ENCODE measurements around the gene CELF6.
A peak's percentile ranks its signal among the peaks of the same experiment; 100 is the strongest.

The CELF6 gene

DNA sequence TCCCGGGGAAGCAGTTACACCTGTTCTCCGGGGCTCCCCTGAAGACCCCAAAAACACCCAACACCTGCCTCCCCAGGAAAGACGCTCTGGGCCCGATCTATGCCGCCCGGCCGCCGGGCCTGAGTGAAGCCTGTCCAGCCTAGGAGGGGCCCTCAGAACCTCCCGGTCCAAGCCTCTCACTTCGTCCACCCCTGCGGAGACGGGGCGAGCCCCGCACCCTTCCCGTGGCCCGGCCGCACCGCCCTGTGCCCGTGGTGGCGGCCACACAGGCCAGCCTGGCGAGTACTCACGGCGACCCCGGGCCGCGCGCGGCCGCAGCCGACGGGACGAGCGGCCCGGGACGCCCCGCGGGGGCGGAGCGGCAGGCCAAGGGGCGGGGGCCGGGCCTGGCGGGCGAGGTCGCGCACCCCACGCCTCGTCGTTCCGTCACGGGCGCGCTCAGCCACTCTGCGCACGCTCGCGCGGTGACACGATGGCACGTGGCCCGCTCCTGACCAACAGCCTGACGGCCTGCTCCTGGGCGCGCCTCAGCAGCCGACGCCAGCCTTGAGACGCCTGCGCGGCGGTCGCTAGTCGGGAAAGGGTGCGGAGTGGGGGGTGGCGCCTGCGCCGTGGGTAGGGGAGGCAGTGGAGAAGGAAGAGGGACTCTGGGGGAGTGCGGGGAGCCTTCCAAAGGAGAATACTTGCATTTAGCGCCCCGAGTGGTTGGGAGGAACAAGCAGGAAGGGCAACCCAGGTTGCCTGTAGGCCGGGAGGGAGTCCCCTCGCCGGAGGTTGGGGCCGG is 47.6 kb downstream of the CELF6 start, which contains the start of gene PARP6:
PARP6 (minus strand) TSS at position 342 of the 784 bp plus-strand sequence. CDS start 5,077 bp downstream, outside the sequence.
- peak; percentile 98 to 99 for DNase-seq (ENCODE audit: low read depth in 2 of 2)

DNA sequence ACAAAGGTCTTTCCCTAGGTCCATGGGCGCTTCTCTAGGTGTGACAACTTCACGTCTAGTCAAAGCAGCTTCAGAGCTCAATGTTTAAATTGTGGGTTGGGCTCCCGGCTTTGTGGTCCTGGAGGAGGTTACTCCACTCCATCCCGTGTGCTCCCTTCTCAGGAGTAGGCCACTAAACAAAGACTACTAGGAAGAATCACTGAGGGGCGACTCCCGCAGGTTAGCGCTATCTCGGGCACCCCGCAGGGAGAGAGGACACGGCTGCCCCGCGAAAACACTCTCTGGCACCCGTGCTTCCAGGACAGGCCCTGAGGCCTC is 48.1 kb downstream of the CELF6 start:
- DNase-seq (ENCODE audit: low read depth in 2 of 2): no peak

DNA sequence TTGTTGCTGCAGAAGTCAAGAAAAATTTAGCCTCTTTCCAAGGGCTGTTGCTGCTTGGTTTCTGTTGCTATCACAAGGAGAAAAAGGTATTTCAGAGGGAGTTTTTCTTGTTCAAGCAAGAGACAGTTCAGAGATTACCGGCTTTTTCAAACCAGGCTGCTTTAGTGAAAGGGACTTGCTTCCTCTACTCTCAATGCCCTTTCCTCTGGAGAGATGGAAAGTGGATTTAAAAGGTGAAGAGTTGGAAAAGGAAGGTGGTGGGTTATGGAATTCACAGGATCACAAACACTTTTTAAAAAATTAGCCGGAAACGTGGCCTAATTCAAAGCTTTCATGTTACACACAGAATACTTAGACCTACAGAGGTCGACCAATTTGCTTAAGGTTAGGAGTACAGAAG is 48.7 kb downstream of the CELF6 start:
- no peak for DNase-seq (ENCODE audit: low read depth in 2 of 2)

- no peak for DNase-seq (ENCODE audit: low read depth in 2 of 2)
Measured at GRCh38 chr15:72269739-72270138, 50.2 kb downstream of the CELF6 start.

GRCh38 chr15:72265031-72265430 is 54.9 kb downstream of the CELF6 start:
- no peak for DNase-seq (ENCODE audit: low read depth in 2 of 2)

GRCh38 chr15:72252663-72253299 is 67.2 kb downstream of the CELF6 start:
- no peak for DNase-seq (ENCODE audit: low read depth in 2 of 2)

DNA sequence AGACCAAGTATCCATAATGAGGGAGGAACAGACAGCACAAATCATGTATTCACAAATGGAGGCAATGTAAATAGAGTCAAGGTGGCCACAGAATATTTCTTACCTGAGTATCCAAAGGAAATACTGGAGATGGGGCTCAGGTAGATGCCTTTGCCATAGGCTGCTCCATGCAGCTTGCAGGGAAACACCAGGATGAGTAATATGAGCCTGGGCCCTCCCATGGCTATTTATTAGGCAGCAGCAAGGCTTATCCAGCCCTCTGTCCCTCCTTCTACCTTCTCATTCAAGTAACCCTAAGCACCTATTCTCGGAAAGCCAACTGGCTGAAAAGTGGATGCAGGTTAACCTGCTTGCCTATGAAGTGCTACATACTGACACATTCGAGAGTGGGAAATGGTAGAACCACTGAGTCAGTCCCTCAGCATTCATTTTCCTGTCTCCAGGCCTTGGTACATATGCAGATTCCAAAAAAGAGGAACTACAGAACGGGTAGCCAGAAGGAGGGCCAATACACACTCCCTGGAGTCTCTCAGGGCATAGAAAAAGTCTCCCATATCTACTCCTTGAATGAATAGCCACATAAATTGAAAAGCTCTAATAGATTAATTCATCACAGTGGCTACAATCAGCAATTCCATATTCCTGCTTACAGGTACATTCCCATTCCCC is 70.7 kb downstream of the CELF6 start:
- no peak for DNase-seq (ENCODE audit: low read depth in 2 of 2)

GRCh38 chr15:72248514-72248913 is 71.4 kb downstream of the CELF6 start:
- no peak for DNase-seq (ENCODE audit: low read depth in 2 of 2)

- no peak for DNase-seq (ENCODE audit: low read depth in 2 of 2)
Measured at GRCh38 chr15:72242775-72243370, 77.1 kb downstream of the CELF6 start.

- DNase-seq (ENCODE audit: low read depth in 2 of 2): no peak
Measured at GRCh38 chr15:72239652-72240051, 80.3 kb downstream of the CELF6 start.

DNA sequence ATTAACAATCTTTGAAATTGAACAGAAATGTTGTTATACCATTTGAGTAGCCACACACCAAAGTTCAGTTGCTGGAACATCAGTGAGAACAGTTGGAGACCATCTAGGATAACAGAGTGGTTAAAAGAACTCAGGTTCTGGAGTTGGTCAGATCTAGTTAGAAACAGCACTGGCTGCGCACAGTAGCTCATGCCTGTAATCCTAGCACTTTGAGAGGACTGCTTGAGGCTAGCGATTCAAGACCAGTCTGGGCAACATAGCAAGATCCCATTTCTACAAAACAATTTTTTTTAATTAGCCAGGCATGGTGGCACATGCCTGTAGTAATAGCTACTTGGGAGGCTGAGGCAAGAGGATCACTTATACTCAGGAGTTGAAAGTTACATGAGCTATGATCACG is 81.4 kb downstream of the CELF6 start:
- DNase-seq (ENCODE audit: low read depth in 2 of 2): no peak

- DNase-seq (ENCODE audit: low read depth in 2 of 2): no peak
Measured at GRCh38 chr15:72237853-72238224, 82.1 kb downstream of the CELF6 start.

- peak; percentile 36 to 70 for DNase-seq (ENCODE audit: low read depth in 2 of 2)
Measured at GRCh38 chr15:72237029-72237852, 82.7 kb downstream of the CELF6 start.

GRCh38 chr15:72236381-72237003 is 83.5 kb downstream of the CELF6 start:
- no peak for DNase-seq (ENCODE audit: low read depth in 2 of 2)

- no peak for DNase-seq (ENCODE audit: low read depth in 2 of 2)
Measured at GRCh38 chr15:72235298-72235697, 84.7 kb downstream of the CELF6 start.

All from stimulated activated CD8-positive, alpha-beta memory T cell treated with anti-CD3 and anti-CD28 coated beads, Interleukin-15, amount 100 ng/mL, for 4 hours (primary cell).